GM19193 (cell line): ENCODE data around the gene PNPLA1.

Experiments used
- POLR2A ChIP-seq: IDR thresholded peaks from 4 replicates; pipeline ENCODE4 v1.6.1; 2011; ENCODE audit not compliant: insufficient read depth, insufficient read length; ENCODE audit errors: extremely low read depth

PNPLA1 gene

GRCh38 chr6:36290668-36291620, 21.1 kb downstream of the PNPLA1 start:
- no peak for TF ChIP-seq POLR2A

- TF ChIP-seq POLR2A, result no peak
Observed at GRCh38 chr6:36292170-36292569, 22.3 kb downstream of the PNPLA1 start.

- TF ChIP-seq POLR2A, result no peak
Observed at GRCh38 chr6:36296240-36296639, 26.4 kb downstream of the PNPLA1 start.

GRCh38 chr6:36297051-36297450, 27.2 kb downstream of the PNPLA1 start:
- TF ChIP-seq POLR2A, result no peak

- TF ChIP-seq POLR2A, result no peak
Observed at GRCh38 chr6:36297511-36297910, 27.7 kb downstream of the PNPLA1 start.

- no peak for TF ChIP-seq POLR2A
Observed at GRCh38 chr6:36298027-36298426, 28.2 kb downstream of the PNPLA1 start.

- no peak for TF ChIP-seq POLR2A
Observed at GRCh38 chr6:36301085-36301658, 31.3 kb downstream of the PNPLA1 start.

- TF ChIP-seq POLR2A, result no peak
Observed at GRCh38 chr6:36301781-36302180, 31.9 kb downstream of the PNPLA1 start.

GRCh38 chr6:36302227-36302976, 32.5 kb downstream of the PNPLA1 start:
- no peak for TF ChIP-seq POLR2A

- no peak for TF ChIP-seq POLR2A
Observed at GRCh38 chr6:36305885-36306284, 36.0 kb downstream of the PNPLA1 start.

- no peak for TF ChIP-seq POLR2A
Observed at GRCh38 chr6:36306375-36306774, 36.5 kb downstream of the PNPLA1 start.

- no peak for TF ChIP-seq POLR2A
Observed at GRCh38 chr6:36308514-36308913, 38.7 kb downstream of the PNPLA1 start.

- TF ChIP-seq POLR2A, result no peak
Observed at GRCh38 chr6:36309203-36309602, 39.3 kb downstream of the PNPLA1 start.

- TF ChIP-seq POLR2A, result no peak
Observed at GRCh38 chr6:36309900-36310299, 40.0 kb downstream of the PNPLA1 start.
